PC-3 (cell line): ENCODE data around the gene DCDC2. TPM values are rescaled to one million over a fixed set of nuclear protein-coding genes. Genes with fewer than 3 reads are reported as not detected.
A peak's percentile ranks its signal among the peaks of the same experiment; 100 is the strongest.

Experiments used
- ATAC-seq: fragments of 200-7000 bp; cut with Tn5 transposase; 2 replicates; pipeline ENCODE4 v1.9.1; 2020; ENCODE audit warnings: mild to moderate bottlenecking, moderate library complexity
- BruUV-seq: library from RNA; stranded (reverse); fragments of 400-500 nt; replicated peaks from 2 replicates; lab custom pipeline; 2021; lab: Mats Ljungman, UMichigan
- CTCF ChIA-PET: fragments of 300-600 bp; sonication (Branson Sonifier 250); formaldehyde crosslinking; loops from one replicate; lab custom pipeline; 2022; ENCODE audit warnings: antibody characterized with exemption; lab: Charles Lee
- POLR2A ChIA-PET: fragments of 300-600 bp; sonication (Branson Sonifier 250); formaldehyde crosslinking; loops from one replicate; lab custom pipeline; 2022; ENCODE audit warnings: antibody characterized with exemption; ENCODE audit not compliant: unreplicated experiment; lab: Charles Lee
- DNase-seq: peaks from one replicate; pipeline ENCODE4 v3.0.0-alpha.2; 2015
- H2AFZ ChIP-seq: fragments of 300-600 bp; sonication (generic); 2 replicates; pipeline ENCODE4 v1.6.0; 2016; ENCODE audit warnings: antibody characterized with exemption, low read length
- H3F3A ChIP-seq: fragments of 300-600 bp; sonication (generic); one replicate; pipeline ENCODE4 v1.6.0; 2017; ENCODE audit warnings: antibody characterized with exemption, low read length, control low read depth, mild to moderate bottlenecking; ENCODE audit not compliant: unreplicated experiment
- H3K27ac ChIP-seq: fragments of 300-600 bp; sonication (generic); 2 replicates; pipeline ENCODE4 v1.5.1; 2016; ENCODE audit warnings: mild to moderate bottlenecking, low read length
- H3K27me3 ChIP-seq: fragments of 300-600 bp; sonication (generic); 2 replicates; pipeline ENCODE4 v1.6.1; 2016; ENCODE audit warnings: low read length, mixed read lengths
- H3K36me3 ChIP-seq: fragments of 300-600 bp; sonication (generic); 2 replicates; pipeline ENCODE4 v1.6.1; 2016; ENCODE audit warnings: low read depth, mixed run types, low read length, mixed read lengths
- H3K4me1 ChIP-seq: fragments of 300-600 bp; sonication (generic); 2 replicates; pipeline ENCODE4 v1.5.1; 2016; ENCODE audit warnings: low read length; ENCODE audit not compliant: insufficient read depth
- H3K4me2 ChIP-seq: fragments of 300-600 bp; sonication (generic); 2 replicates; pipeline ENCODE4 v1.6.0; 2016; ENCODE audit warnings: low read length
- H3K4me3 ChIP-seq: fragments of 300-600 bp; sonication (generic); 2 replicates; pipeline ENCODE4 v1.5.1; 2016; ENCODE audit warnings: mild to moderate bottlenecking, low read length, mixed read lengths
- H3K79me2 ChIP-seq: fragments of 300-600 bp; sonication (generic); 2 replicates; pipeline ENCODE4 v1.6.1; 2017; ENCODE audit warnings: low read length, mixed read lengths
- H3K9ac ChIP-seq: fragments of 300-600 bp; sonication (generic); 2 replicates; pipeline ENCODE4 v1.6.0; 2016; ENCODE audit warnings: mild to moderate bottlenecking, low read length
- H3K9me2 ChIP-seq: fragments of 300-600 bp; sonication (generic); replicated peaks from 2 replicates; pipeline ENCODE4 v1.6.1; 2016; ENCODE audit warnings: mixed run types, low read length, mixed read lengths
- H3K9me3 ChIP-seq: fragments of 300-600 bp; sonication (generic); 2 replicates; pipeline ENCODE4 v1.6.1; 2016; ENCODE audit warnings: low read length, mixed read lengths
- H4K20me1 ChIP-seq: fragments of 300-600 bp; sonication (generic); 2 replicates; pipeline ENCODE4 v1.6.1; 2016; ENCODE audit warnings: low read length, mixed read lengths
- EZH2 ChIP-seq: fragments of 300-600 bp; sonication (generic); IDR thresholded peaks from one replicate; pipeline ENCODE4 v1.6.1; 2017; ENCODE audit warnings: antibody characterized with exemption, mild to moderate bottlenecking, low read length; ENCODE audit not compliant: unreplicated experiment
- EZH2phosphoT487 ChIP-seq: fragments of 300-600 bp; sonication (generic); IDR thresholded peaks from 2 replicates; pipeline ENCODE4 v1.6.1; 2018; ENCODE audit warnings: mild to moderate bottlenecking, antibody characterized with exemption, low read length, borderline replicate concordance
- intact Hi-C: fragments of 100-400 bp; cut with micrococcal nuclease; formaldehyde crosslinking; loops from 2 replicates; pipeline ENCODE4 v1.9.0; 2023
- total RNA-seq: library from RNA; depleted of rRNA; stranded (reverse); fragments of >200 nt; gene quantifications from 2 replicates; pipeline ENCODE4 v1.2.3, GENCODE V29; 2014
- TF ChIP-seq, protein P1 (sequence below): fragments of 300-600 bp; sonication (generic); conservative IDR thresholded peaks from 2 replicates; pipeline ENCODE4 v1.5.1; 2017; ENCODE audit warnings: antibody characterized with exemption, low read depth, mild to moderate bottlenecking, low read length

The DCDC2 gene
- total RNA-seq, 1 experiment from 2014 or later = 0.11 TPM

DNA sequence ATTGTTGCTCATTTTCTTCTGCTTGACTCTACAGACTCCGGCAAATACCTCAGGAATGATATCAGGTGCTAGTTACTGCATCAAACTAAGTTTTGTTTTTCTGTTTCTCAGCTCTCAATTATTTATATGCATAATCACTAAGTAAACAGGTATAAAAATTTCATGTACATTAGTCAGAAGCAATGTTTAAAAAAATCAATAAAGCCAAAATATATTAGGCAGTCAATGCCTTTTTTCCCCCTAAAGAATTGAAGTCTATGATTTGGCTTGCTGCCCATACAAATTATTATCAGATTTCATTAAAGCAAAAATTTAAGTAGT, 24.3 kb upstream of the DCDC2 start:
- Histone ChIP-seq H3K36me3 (no peaks in the 10 kb centered on the region), H3F3A (no peaks in the 10 kb centered on the region), H3K4me1 (peaks cover 18% of the 10 kb centered on the region), H3K4me2 (peak overlapping the region; percentile 64), H3K9me2 (no peaks in the 10 kb centered on the region), H2AFZ (no peak overlapping the region), H3K9me3 (no peaks in the 10 kb centered on the region), H3K27ac (peak overlapping the region; percentile 8; the same call in 1 of the 2 replicates), H3K4me3 (no peak overlapping the region; the same call in 1 of the 2 replicates), H3K79me2 (no peaks in the 10 kb centered on the region), H3K9ac (no peak overlapping the region), H3K27me3 (no peaks in the 10 kb centered on the region), H4K20me1 (no peaks in the 10 kb centered on the region)
- peak; percentile 92 for ATAC-seq
- ChIA-PET POLR2A (no interaction called here), CTCF (interaction anchor here (0.6 kb wide), 1 partner anchor 1503 kb away, joined by 3 read pairs; no protein-coding TSS in a partner anchor)
- BruUV-seq = no TSS peak
- peak; percentile 68 for DNase-seq
- TF ChIP-seq, protein P1, sequence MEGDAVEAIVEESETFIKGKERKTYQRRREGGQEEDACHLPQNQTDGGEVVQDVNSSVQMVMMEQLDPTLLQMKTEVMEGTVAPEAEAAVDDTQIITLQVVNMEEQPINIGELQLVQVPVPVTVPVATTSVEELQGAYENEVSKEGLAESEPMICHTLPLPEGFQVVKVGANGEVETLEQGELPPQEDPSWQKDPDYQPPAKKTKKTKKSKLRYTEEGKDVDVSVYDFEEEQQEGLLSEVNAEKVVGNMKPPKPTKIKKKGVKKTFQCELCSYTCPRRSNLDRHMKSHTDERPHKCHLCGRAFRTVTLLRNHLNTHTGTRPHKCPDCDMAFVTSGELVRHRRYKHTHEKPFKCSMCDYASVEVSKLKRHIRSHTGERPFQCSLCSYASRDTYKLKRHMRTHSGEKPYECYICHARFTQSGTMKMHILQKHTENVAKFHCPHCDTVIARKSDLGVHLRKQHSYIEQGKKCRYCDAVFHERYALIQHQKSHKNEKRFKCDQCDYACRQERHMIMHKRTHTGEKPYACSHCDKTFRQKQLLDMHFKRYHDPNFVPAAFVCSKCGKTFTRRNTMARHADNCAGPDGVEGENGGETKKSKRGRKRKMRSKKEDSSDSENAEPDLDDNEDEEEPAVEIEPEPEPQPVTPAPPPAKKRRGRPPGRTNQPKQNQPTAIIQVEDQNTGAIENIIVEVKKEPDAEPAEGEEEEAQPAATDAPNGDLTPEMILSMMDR = no peak
- TF ChIP-seq EZH2 (no peak), EZH2phosphoT487 (no peak)
- intact Hi-C loops = loop anchor here (2.0 to 10.0 kb wide), 3 partner anchors 13 to 317 kb away; no protein-coding TSS in a partner anchor

DNA sequence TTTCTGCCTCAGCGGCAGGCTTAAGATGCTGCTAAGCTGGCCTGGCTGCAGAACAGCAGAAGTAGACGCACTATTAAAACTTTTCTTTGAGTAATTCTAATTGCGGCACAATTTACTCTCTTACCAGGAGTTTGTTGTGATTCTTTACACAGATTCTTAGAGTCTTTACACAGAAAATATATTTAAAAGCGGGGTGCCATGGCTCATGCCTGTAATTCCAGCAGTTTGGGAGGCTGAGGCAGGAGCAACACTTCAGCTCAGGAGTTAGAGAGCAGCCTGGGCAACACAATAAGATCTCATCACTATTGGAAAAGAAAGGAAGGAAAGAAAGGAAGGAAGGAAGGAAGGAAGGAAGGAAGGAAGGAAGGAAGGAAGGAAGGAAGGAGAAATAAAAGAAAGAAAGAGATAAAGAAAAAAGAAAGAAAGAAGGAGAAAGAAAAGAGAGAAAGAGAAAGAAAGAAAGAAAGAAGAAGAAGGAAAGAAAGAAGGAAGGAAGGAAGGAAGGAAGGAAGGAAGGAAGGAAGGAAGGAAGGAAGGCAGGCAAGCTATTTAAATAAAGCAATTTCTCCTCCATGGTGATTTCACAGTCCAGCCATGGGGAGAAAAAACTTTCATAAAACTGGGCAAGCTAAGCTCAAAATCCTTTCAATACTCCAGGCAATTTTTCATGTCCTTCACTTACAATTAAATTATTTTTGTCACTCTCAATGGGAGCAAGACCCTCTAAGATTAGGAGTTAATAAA, 23.8 kb upstream of the DCDC2 start:
- TSS peak; percentile 57 for BruUV-seq
- Histone ChIP-seq H3K9me2 (no peaks in the 10 kb centered on the region), H3K79me2 (no peaks in the 10 kb centered on the region), H3K4me2 (peak overlapping the region; percentile 64), H3K27ac (no peak overlapping the region; the same call in 1 of the 2 replicates), H3K4me3 (no peak overlapping the region; the same call in 1 of the 2 replicates), H2AFZ (no peak overlapping the region), H3K9me3 (no peaks in the 10 kb centered on the region), H3F3A (no peaks in the 10 kb centered on the region), H3K9ac (no peak overlapping the region), H3K4me1 (peaks cover 18% of the 10 kb centered on the region), H3K36me3 (no peaks in the 10 kb centered on the region), H4K20me1 (no peaks in the 10 kb centered on the region), H3K27me3 (no peaks in the 10 kb centered on the region)
- ATAC-seq (peak; percentile 35), DNase-seq (no peak)
- CTCF ChIA-PET = no interaction called here
- intact Hi-C loops = loop anchor here (2.0 to 10.0 kb wide), 3 partner anchors 13 to 317 kb away; no protein-coding TSS in a partner anchor
- TF ChIP-seq EZH2phosphoT487 = no peak
- no peak for TF ChIP-seq EZH2
- TF ChIP-seq, protein P1 = no peak
- POLR2A ChIA-PET = no interaction called here

DNA sequence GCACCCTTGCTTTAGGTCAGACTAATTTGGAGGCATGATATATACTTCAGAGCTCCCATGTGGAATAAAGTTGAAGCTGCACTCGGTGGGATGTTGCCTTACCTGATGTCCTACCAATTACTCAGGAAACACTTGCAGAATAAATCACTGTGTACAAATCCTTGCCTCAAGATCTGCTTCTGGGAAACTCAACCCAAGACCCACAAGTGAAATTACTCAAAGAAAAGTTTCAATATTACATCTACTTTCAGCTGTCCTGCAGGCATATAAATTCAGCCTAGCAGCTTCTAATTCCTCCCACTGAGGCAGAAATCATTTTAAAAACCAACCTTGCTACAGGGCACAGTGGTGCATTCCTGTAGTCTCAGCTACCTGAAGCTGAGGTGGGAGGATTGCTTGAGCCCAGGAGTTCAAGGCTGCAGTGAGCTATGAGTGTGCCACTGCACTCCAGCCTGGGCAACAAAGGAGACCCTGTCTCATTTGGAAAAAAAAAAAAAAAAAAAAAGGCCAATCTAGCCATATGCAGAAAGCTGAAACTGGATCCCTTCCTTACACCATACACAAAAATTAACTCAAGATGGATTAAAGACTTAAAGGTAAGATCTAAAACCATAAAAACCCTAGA, 20.7 kb upstream of the DCDC2 start:
- no peaks in the 10 kb centered on the region for H3K27me3 ChIP-seq
- no peaks in the 10 kb centered on the region for H3K9me3 ChIP-seq
- ChIA-PET POLR2A (no interaction called here), CTCF (no interaction called here)
- no TSS peak for BruUV-seq
- no peak overlapping the region for H3K4me3 ChIP-seq
- H4K20me1 ChIP-seq = no peaks in the 10 kb centered on the region
- H3K79me2 ChIP-seq = no peaks in the 10 kb centered on the region
- H3K27ac ChIP-seq = no peak overlapping the region
- peaks cover 18% of the 10 kb centered on the region for H3K4me1 ChIP-seq
- no peaks in the 10 kb centered on the region for H3K9me2 ChIP-seq
- no peaks in the 10 kb centered on the region for H3K36me3 ChIP-seq
- H2AFZ ChIP-seq = no peak overlapping the region
- no peaks in the 10 kb centered on the region for H3F3A ChIP-seq
- TF ChIP-seq EZH2 (no peak), EZH2phosphoT487 (no peak)
- TF ChIP-seq, protein P1 = no peak
- H3K4me2 ChIP-seq = no peak overlapping the region
- no peak for ATAC-seq
- intact Hi-C loops = no loop called here
- H3K9ac ChIP-seq = no peak overlapping the region
- no peak for DNase-seq
